ENCODE data around the gene GRWD1. TPM values are rescaled to one million over a fixed set of nuclear protein-coding genes. Genes with fewer than 3 reads are reported as not detected.

Gene GRWD1
- total and polyA plus RNA-seq, 2 of the 8 experiments (the other 6 are each of a cell fraction or from before 2014, with no cell fraction given), result 36.9 to 61.9 TPM

GRCh38 chr19:48496959-48497727 lies 51.4 kb downstream of the GRWD1 start:
- H2AFZ ChIP-seq (ENCODE audit: low read length), result no peak overlapping the region
- no peak overlapping the region for H3K4ac ChIP-seq (replicated peaks; ENCODE audit: insufficient read length, low read depth, low read length)
- H3K18ac ChIP-seq (ENCODE audit: extremely low read depth, low read length), result no peak overlapping the region
- no peak overlapping the region for H4K5ac ChIP-seq (ENCODE audit: insufficient read length, low read depth, low read length)
- no peaks in the 10 kb centered on the region for H3K9me3 ChIP-seq (ENCODE audit: insufficient read depth in 2 of 2, low read depth in 1 of 2, low read length in 1 of 2)
- no peaks in the 10 kb centered on the region for H3K79me1 ChIP-seq (ENCODE audit: low read depth, low read length)
- CTCF ChIA-PET (ENCODE audit: partially characterized antibody), result interaction anchor here (1.8 to 1.9 kb wide), 2 partner anchors 9 to 87 kb away, joined by 6 to 10 read pairs; no protein-coding TSS in a partner anchor
- H3K4me2 ChIP-seq (ENCODE audit: insufficient read depth in 1 of 2, low read depth in 2 of 2, low read length in 2 of 2), result no peak overlapping the region
- no peak overlapping the region for H2BK12ac ChIP-seq (ENCODE audit: low read depth, low read length)
- no peak overlapping the region for H3K56ac ChIP-seq (replicated peaks; ENCODE audit: insufficient read length, low read depth, low read length)
- no peak overlapping the region for H3K14ac ChIP-seq (ENCODE audit: insufficient read length)
- H2BK15ac ChIP-seq (ENCODE audit: low read length), result no peak overlapping the region
- H3K4me3 ChIP-seq (ENCODE audit: extremely low read depth in 1 of 4, insufficient read depth in 2 of 4, low read depth in 3 of 4, low read length in 4 of 4), result no peak overlapping the region
- peaks cover 9% of the 10 kb centered on the region; the same call in 1 of the 2 replicates for H3K23me2 ChIP-seq (ENCODE audit: low read depth, low read length)
- no peak overlapping the region for H3K27ac ChIP-seq (ENCODE audit: low read depth, low read length)
- no peak overlapping the region for H3K9ac ChIP-seq (replicated peaks in 1 of 4; ENCODE audit: extremely low read depth in 1 of 4, low read depth in 3 of 4, low read length in 3 of 4)
- H3K36me3 ChIP-seq (ENCODE audit: control insufficient read depth in 2 of 4, insufficient read depth in 4 of 4, low read length in 3 of 4), result no peaks in the 10 kb centered on the region; a peak in 1 of 8 replicates
- H3K27me3 ChIP-seq (replicated peaks in 1 of 4; ENCODE audit: control insufficient read depth in 3 of 4, extremely low read depth in 1 of 4, insufficient read depth in 3 of 4, low read length in 3 of 4), result peaks cover 0 to 3% (median 0%) of the 10 kb centered on the region in 4 experiments; a peak in 2 of 7 replicates
- DNase-seq (ENCODE audit: low read depth in 1 of 2, low spot score in 2 of 2), result no peak
- H3K23ac ChIP-seq (ENCODE audit: insufficient read length), result no peak overlapping the region
- peaks cover 0 to 3% of the 10 kb centered on the region in 2 experiments for H4K20me1 ChIP-seq (replicated peaks in 1 of 2; ENCODE audit: control insufficient read depth in 1 of 2, insufficient read depth in 2 of 2, low read length in 2 of 2)
- no peak overlapping the region for H2BK5ac ChIP-seq (ENCODE audit: low read depth, low read length)
- no peak overlapping the region for H2BK20ac ChIP-seq (ENCODE audit: low read length)
- no peaks in the 10 kb centered on the region for H3K79me2 ChIP-seq (ENCODE audit: control insufficient read depth in 1 of 2, insufficient read depth in 2 of 2, low read length in 2 of 2)
- no peak for FAIRE-seq
- peaks cover 0 to 16% (median 13%) of the 10 kb centered on the region in 4 experiments; a peak in 6 of 7 replicates for H3K4me1 ChIP-seq (replicated peaks in 1 of 4; ENCODE audit: control insufficient read depth in 3 of 4, insufficient read depth in 4 of 4, low read length in 3 of 4)
- H4K8ac ChIP-seq (ENCODE audit: extremely low read depth, insufficient read depth, low read length), result no peak overlapping the region
- WGBS, 2 experiments (ENCODE audit: extremely low coverage in 1 of 2, insufficient coverage in 1 of 2, insufficient read length in 1 of 2, insufficient replicate concordance in 2 of 2, low coverage in 1 of 2, low lambda C conversion rate in 2 of 2, missing lambda C conversion rate in 1 of 2), result 91% methylated on average over 24 of the region's 45 CpGs; no CpG with 5 or more reads in 1 of the 2 experiments
- no peak overlapping the region for H4K91ac ChIP-seq (replicated peaks; ENCODE audit: insufficient read length, low read length)
- POLR2A ChIA-PET (ENCODE audit: partially characterized antibody), result interaction anchor here (14.8 kb wide), 1 partner anchor 22 kb away, joined by 176 read pairs; no protein-coding TSS in a partner anchor
- no peak overlapping the region for H2BK120ac ChIP-seq (replicated peaks; ENCODE audit: low read depth, low read length)
- H2AK5ac ChIP-seq (ENCODE audit: low read depth, low read length), result no peak overlapping the region
